ENCODE data around the gene UBE2O.

GRCh38 chr17:76378548-76379274 lies 74.2 kb downstream of the UBE2O start:
- no peak for TF ChIP-seq CTCF (conservative IDR thresholded peaks at IDR 0.05; ENCODE audit: low read depth in 2 of 2)
- no peak for TF ChIP-seq ZNF462 (CRISPR knock-in tag; IDR thresholded peaks at IDR 0.05)
- TF ChIP-seq POLR2AphosphoS5 (IDR thresholded peaks at IDR 0.05; ENCODE audit: low read depth): no peak

All from GM23338 (cell line).